Ishikawa (cell line): ENCODE results near the gene TTC34.

ENCODE experiments used
- CEBPB ChIP-seq: IDR thresholded peaks from 2 replicates; pipeline ENCODE4 v1.6.1; 2012
- CREB1 ChIP-seq: IDR thresholded peaks from 2 replicates; pipeline ENCODE4 v1.6.1; 2012; ENCODE audit warnings: low read depth
- EGR1 ChIP-seq: IDR thresholded peaks from 2 replicates; pipeline ENCODE4 v1.6.1; 2012
- EP300 ChIP-seq: IDR thresholded peaks from 2 replicates; pipeline ENCODE4 v1.6.1; 2012; ENCODE audit warnings: borderline replicate concordance
- FOXM1 ChIP-seq: IDR thresholded peaks from 2 replicates; pipeline ENCODE4 v1.6.1; 2012; ENCODE audit warnings: low read depth, borderline replicate concordance
- MAX ChIP-seq: IDR thresholded peaks from 2 replicates; pipeline ENCODE4 v1.6.1; 2012
- NFIC ChIP-seq: IDR thresholded peaks from 2 replicates; pipeline ENCODE4 v1.6.1; 2012
- RAD21 ChIP-seq: IDR thresholded peaks from 2 replicates; pipeline ENCODE4 v1.6.1; 2012; ENCODE audit warnings: low read depth
- REST ChIP-seq: IDR thresholded peaks from 2 replicates; pipeline ENCODE4 v1.6.1; 2012; ENCODE audit warnings: low read depth, mild to moderate bottlenecking
- TAF1 ChIP-seq: IDR thresholded peaks from 2 replicates; pipeline ENCODE4 v1.6.1; 2012; ENCODE audit warnings: low read depth, mild to moderate bottlenecking
- TCF12 ChIP-seq: IDR thresholded peaks from 2 replicates; pipeline ENCODE4 v1.6.1; 2012; ENCODE audit warnings: low read depth
- TEAD4 ChIP-seq: IDR thresholded peaks from 2 replicates; pipeline ENCODE4 v1.6.1; 2012
- USF1 ChIP-seq: IDR thresholded peaks from 2 replicates; pipeline ENCODE4 v1.6.1; 2012
- YY1 ChIP-seq: IDR thresholded peaks from 2 replicates; pipeline ENCODE4 v1.6.1; 2012; ENCODE audit warnings: low read depth
- ZBTB7A ChIP-seq: IDR thresholded peaks from 2 replicates; pipeline ENCODE4 v1.6.1; 2012; ENCODE audit warnings: low read depth

The TTC34 gene

DNA sequence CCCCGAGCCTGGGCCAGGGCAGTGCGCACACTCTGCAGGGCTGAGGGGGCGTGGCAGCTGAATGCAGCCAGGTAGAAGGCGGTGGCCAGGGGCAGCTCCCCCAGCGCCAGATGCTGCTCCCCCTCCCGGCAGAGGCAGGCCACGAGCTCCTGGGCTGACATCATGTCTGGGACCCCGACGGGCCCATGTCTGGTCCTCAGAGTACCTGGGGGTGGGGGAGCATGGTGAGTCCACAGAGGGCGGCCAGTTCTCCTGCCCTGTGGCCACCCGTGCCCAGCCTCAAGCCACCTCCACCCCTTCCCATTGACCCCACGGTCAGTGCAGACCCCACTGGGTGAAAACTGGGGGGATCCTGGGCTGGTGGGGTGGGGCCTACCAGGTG is 838 bp downstream of the TTC34 start:
- TF ChIP-seq TCF12 (no peak), YY1 (no peak)

DNA sequence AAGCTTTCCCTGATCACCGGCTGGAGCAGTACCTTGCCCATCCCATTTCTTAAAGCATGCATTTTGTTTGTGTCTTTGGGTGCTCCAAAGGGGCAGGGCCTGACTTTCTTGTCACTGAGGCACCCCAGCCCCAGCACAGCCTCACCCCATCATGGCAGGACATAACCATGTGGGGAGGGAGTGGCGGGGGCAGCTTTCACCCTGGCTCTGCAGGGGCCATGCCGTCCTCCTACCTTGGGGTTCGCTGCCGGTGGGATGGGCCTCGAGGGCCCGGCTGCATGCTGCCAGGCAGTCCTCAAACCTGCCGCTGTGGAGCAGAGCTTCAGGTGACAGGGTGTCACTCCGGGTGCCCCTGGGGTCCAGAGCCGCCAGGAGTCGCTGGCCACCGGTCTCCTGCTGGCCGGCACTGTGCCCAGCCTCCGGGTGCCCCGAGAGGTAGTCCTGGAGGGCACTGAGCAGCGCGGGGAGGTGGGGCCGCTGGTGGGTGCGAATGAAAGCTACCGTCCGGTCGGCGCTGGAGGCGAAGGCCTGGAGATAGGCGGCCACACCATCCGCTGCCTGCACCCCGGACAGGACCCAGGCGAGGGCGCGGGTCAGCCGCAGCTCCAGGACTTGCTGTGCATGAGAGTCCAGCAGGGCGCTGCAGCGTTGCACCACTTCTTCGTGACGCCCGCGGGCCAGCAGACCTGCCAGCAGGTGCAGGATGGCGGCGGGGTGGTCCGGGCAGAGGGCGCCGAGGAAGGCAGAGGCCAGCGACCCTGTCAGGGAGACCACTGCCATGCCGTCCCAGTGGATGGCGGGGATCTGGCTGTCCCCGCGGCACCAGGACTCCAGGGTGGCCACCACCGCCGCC is 1.5 kb downstream of the TTC34 start:
- no peak for TF ChIP-seq TAF1
- TF ChIP-seq MAX = no peak
- no peak for TF ChIP-seq EGR1
- no peak for TF ChIP-seq EP300
- no peak for TF ChIP-seq CREB1
- no peak for TF ChIP-seq TCF12
- no peak for TF ChIP-seq REST
- no peak for TF ChIP-seq USF1
- TF ChIP-seq YY1 = no peak
- TF ChIP-seq CEBPB = no peak
- no peak for TF ChIP-seq ZBTB7A
- TF ChIP-seq RAD21 = no peak
- no peak for TF ChIP-seq NFIC

DNA sequence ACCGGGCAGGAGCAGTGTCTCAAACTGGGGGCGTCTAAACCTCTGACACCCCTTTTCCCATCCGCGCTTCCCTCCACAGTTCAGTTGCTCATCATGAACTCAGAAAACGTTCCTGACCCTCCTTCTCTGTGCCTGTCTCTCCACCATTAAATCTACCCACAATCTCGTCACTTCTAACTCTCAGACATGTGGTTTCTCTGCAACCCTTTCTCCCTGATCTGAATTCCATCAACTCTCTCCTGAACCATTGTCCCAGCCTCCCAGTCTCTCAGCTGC is 3.8 kb downstream of the TTC34 start:
- no peak for TF ChIP-seq MAX
- no peak for TF ChIP-seq ZBTB7A
- TF ChIP-seq CREB1 = no peak
- no peak for TF ChIP-seq EP300
- no peak for TF ChIP-seq EGR1

GRCh38 chr1:2796890-2797740 is 4.4 kb downstream of the TTC34 start:
- TF ChIP-seq USF1 = no peak
- no peak for TF ChIP-seq TCF12
- TF ChIP-seq EP300 = no peak

GRCh38 chr1:2795926-2796325 is 5.6 kb downstream of the TTC34 start:
- no peak for TF ChIP-seq REST

GRCh38 chr1:2791027-2791760 is 10.3 kb downstream of the TTC34 start:
- TF ChIP-seq CEBPB (no peak), MAX (no peak), EGR1 (no peak), TCF12 (no peak), EP300 (no peak), CREB1 (no peak), TAF1 (no peak), TEAD4 (no peak), REST (no peak), FOXM1 (no peak), USF1 (no peak), ZBTB7A (no peak), NFIC (no peak), YY1 (no peak), RAD21 (no peak)
